PC-9 (cell line): Measurements from ENCODE around the gene ACBD6. TPM values are rescaled to one million over a fixed set of nuclear protein-coding genes. Genes with fewer than 3 reads are reported as not detected.

Source experiments
- BruUV-seq: library from RNA; stranded (reverse); fragments of 400-500 nt; replicated peaks from 2 replicates; lab custom pipeline; 2021; lab: Mats Ljungman, UMichigan
- CTCF ChIA-PET: fragments of 300-600 bp; sonication (Branson Sonifier 250); formaldehyde crosslinking; loops from one replicate; lab custom pipeline; 2022; ENCODE audit warnings: antibody characterized with exemption; lab: Charles Lee
- POLR2A ChIA-PET: fragments of 300-600 bp; sonication (Branson Sonifier 250); formaldehyde crosslinking; loops from one replicate; lab custom pipeline; 2022; ENCODE audit warnings: antibody characterized with exemption; ENCODE audit not compliant: unreplicated experiment; lab: Charles Lee
- DNase-seq, 2 experiments: peaks; one replicate each; pipeline versions ENCODE4 v3.0.0 to v3.0.0-alpha.2; 2015 to 2022; ENCODE audit warnings: mixed read lengths in 1 of 2
- H2AFZ ChIP-seq: fragments of 200-600 bp; sonication (generic); 2 replicates; pipeline ENCODE4 v1.8.1; 2017; ENCODE audit warnings: antibody characterized with exemption
- H3F3A ChIP-seq: fragments of 200-600 bp; sonication (generic); 2 replicates; pipeline ENCODE4 v1.8.1; 2017; ENCODE audit warnings: antibody characterized with exemption, mild to moderate bottlenecking, low read depth; ENCODE audit not compliant: insufficient read depth
- H3K27ac ChIP-seq: fragments of 200-600 bp; sonication (generic); 2 replicates; pipeline ENCODE4 v1.6.1; 2016; ENCODE audit warnings: mixed run types
- H3K27me3 ChIP-seq: fragments of 200-600 bp; sonication (generic); 2 replicates; pipeline ENCODE4 v1.6.1; 2016; ENCODE audit warnings: low read depth, mixed run types; ENCODE audit not compliant: insufficient read depth
- H3K36me3 ChIP-seq: fragments of 200-600 bp; sonication (generic); 2 replicates; pipeline ENCODE4 v1.6.1; 2016; ENCODE audit warnings: low read depth, mixed run types
- H3K4me1 ChIP-seq: fragments of 200-600 bp; sonication (generic); replicated peaks from 2 replicates; pipeline ENCODE4 v1.6.1; 2016; ENCODE audit warnings: mixed run types; ENCODE audit not compliant: insufficient read depth
- H3K4me2 ChIP-seq: fragments of 200-600 bp; sonication (generic); 2 replicates; pipeline ENCODE4 v1.6.1; 2017; ENCODE audit warnings: mixed run types
- H3K4me3 ChIP-seq: fragments of 200-600 bp; sonication (generic); 2 replicates; pipeline ENCODE4 v1.6.1; 2016; ENCODE audit warnings: mixed run types
- H3K79me2 ChIP-seq: fragments of 200-600 bp; sonication (generic); 2 replicates; pipeline ENCODE4 v1.6.1; 2017; ENCODE audit warnings: low read depth, mixed run types
- H3K9me2 ChIP-seq: fragments of 200-600 bp; sonication (generic); 2 replicates; pipeline ENCODE4 v1.8.1; 2017; ENCODE audit warnings: mild to moderate bottlenecking; ENCODE audit not compliant: insufficient read depth
- H3K9me3 ChIP-seq: fragments of 200-600 bp; sonication (generic); 2 replicates; pipeline ENCODE4 v1.8.1; 2016; ENCODE audit warnings: low read depth; ENCODE audit not compliant: insufficient read depth
- H4K20me1 ChIP-seq: fragments of 200-600 bp; sonication (generic); 2 replicates; pipeline ENCODE4 v1.8.1; 2017; ENCODE audit not compliant: insufficient read depth
- CTCF ChIP-seq: fragments of 200-600 bp; sonication (generic); conservative IDR thresholded peaks from 2 replicates; pipeline ENCODE4 v1.6.1; 2017; ENCODE audit warnings: mixed run types, antibody characterized with exemption, mild to moderate bottlenecking, moderate library complexity
- EZH2 ChIP-seq: fragments of 200-600 bp; sonication (generic); IDR thresholded peaks from 2 replicates; pipeline ENCODE4 v1.8.0; 2017; ENCODE audit warnings: antibody characterized with exemption, low read depth
- intact Hi-C: fragments of 100-400 bp; cut with micrococcal nuclease; formaldehyde crosslinking; loops from one replicate; pipeline ENCODE4 v1.10.0; 2022; ENCODE audit not compliant: unreplicated experiment
- total RNA-seq: library from RNA; stranded (reverse); gene quantifications from 2 replicates; pipeline ENCODE4 v1.2.3, GENCODE V29; 2021

ACBD6 gene
- total RNA-seq, 1 experiment from 2014 or later: 61.0 TPM

GRCh38 chr1:180290265-180291001, 211.9 kb downstream of the ACBD6 start:
- Histone ChIP-seq H3K27ac (peak overlapping the region; percentile 16; the same call in 1 of the 2 replicates), H3K27me3 (no peaks in the 10 kb centered on the region), H3K4me3 (no peak overlapping the region), H3K79me2 (no peaks in the 10 kb centered on the region), H3K4me2 (no peak overlapping the region), H2AFZ (no peak overlapping the region), H4K20me1 (no peaks in the 10 kb centered on the region), H3K9me3 (no peaks in the 10 kb centered on the region), H3K9me2 (no peaks in the 10 kb centered on the region), H3K4me1 (no peaks in the 10 kb centered on the region), H3K36me3 (peaks cover 15% of the 10 kb centered on the region; the same call in 1 of the 2 replicates), H3F3A (no peaks in the 10 kb centered on the region)
- TF ChIP-seq CTCF (no peak), EZH2 (no peak)
- CTCF ChIA-PET: no interaction called here
- no peak for DNase-seq
- no TSS peak for BruUV-seq
- intact Hi-C loops: no loop called here
- POLR2A ChIA-PET: no interaction called here

GRCh38 chr1:180288940-180289339, 213.4 kb downstream of the ACBD6 start:
- H3K79me2 ChIP-seq: no peaks in the 10 kb centered on the region
- no peaks in the 10 kb centered on the region for H4K20me1 ChIP-seq
- no peak for TF ChIP-seq EZH2
- TF ChIP-seq CTCF: no peak
- CTCF ChIA-PET: no interaction called here
- peaks cover 15% of the 10 kb centered on the region; the same call in 1 of the 2 replicates for H3K36me3 ChIP-seq
- H3K27me3 ChIP-seq: no peaks in the 10 kb centered on the region
- POLR2A ChIA-PET: no interaction called here
- no peaks in the 10 kb centered on the region for H3K9me3 ChIP-seq
- no peaks in the 10 kb centered on the region for H3K4me1 ChIP-seq
- DNase-seq: no peak
- H3K9me2 ChIP-seq: no peaks in the 10 kb centered on the region
- intact Hi-C loops: no loop called here
- no peak overlapping the region for H3K27ac ChIP-seq
- no peak overlapping the region for H2AFZ ChIP-seq
- no peaks in the 10 kb centered on the region for H3F3A ChIP-seq
- BruUV-seq: no TSS peak
- no peak overlapping the region for H3K4me3 ChIP-seq
- no peak overlapping the region for H3K4me2 ChIP-seq

GRCh38 chr1:180287988-180288705, 214.2 kb downstream of the ACBD6 start:
- no peak for TF ChIP-seq EZH2
- TF ChIP-seq CTCF: no peak
- H3K27me3 ChIP-seq: no peaks in the 10 kb centered on the region
- no peak overlapping the region for H3K4me2 ChIP-seq
- no peaks in the 10 kb centered on the region for H3K9me2 ChIP-seq
- H3K4me3 ChIP-seq: no peak overlapping the region
- no peak for DNase-seq
- BruUV-seq: no TSS peak
- H4K20me1 ChIP-seq: no peaks in the 10 kb centered on the region
- no peaks in the 10 kb centered on the region for H3F3A ChIP-seq
- CTCF ChIA-PET: no interaction called here
- H3K9me3 ChIP-seq: no peaks in the 10 kb centered on the region
- H3K27ac ChIP-seq: no peak overlapping the region
- no peaks in the 10 kb centered on the region for H3K79me2 ChIP-seq
- intact Hi-C loops: no loop called here
- no peaks in the 10 kb centered on the region for H3K4me1 ChIP-seq
- H2AFZ ChIP-seq: no peak overlapping the region
- POLR2A ChIA-PET: interaction anchor here (0.6 kb wide), 1 partner anchor 85 kb away, joined by 6 read pairs; no protein-coding TSS in a partner anchor
- peaks cover 15% of the 10 kb centered on the region; the same call in 1 of the 2 replicates for H3K36me3 ChIP-seq
